ENCODE data around the gene GPR45. TPM values are rescaled to one million over a fixed set of nuclear protein-coding genes. Genes with fewer than 3 reads are reported as not detected.

The GPR45 gene
- total and polyA plus RNA-seq, 9 donors = not detected

GRCh38 chr2:105274046-105274445, 32.5 kb downstream of the GPR45 start:
- no peaks in the 10 kb centered on the region for H3K36me3 ChIP-seq
- no peak for TF ChIP-seq CTCF (IDR thresholded peaks at IDR 0.05)
- no peak for TF ChIP-seq EP300 (IDR thresholded peaks at IDR 0.05)
- TF ChIP-seq POLR2A (IDR thresholded peaks at IDR 0.05) = no peak
- H3K4me3 ChIP-seq = no peak overlapping the region
- no peaks in the 10 kb centered on the region for H3K9me3 ChIP-seq
- intact Hi-C loops (cut with DNase I) = no loop called here
- no peaks in the 10 kb centered on the region for H3K27me3 ChIP-seq
- WGBS, 3 donors = 16 to 20% (median 18%) methylated on average over 4 of the region's 4 CpGs
- no peak overlapping the region for H3K27ac ChIP-seq
- no peaks in the 10 kb centered on the region for H3K4me1 ChIP-seq (ENCODE audit: insufficient read depth)
- DNase-seq = peak in 1 of 5 donors; percentile 26

GRCh38 chr2:105278654-105279053, 37.1 kb downstream of the GPR45 start:
- no peaks in the 10 kb centered on the region for H3K36me3 ChIP-seq
- 53 to 69% (median 65%) methylated on average over 5 of the region's 5 CpGs for WGBS, 3 donors
- no peak overlapping the region for H3K27ac ChIP-seq
- no peak overlapping the region for H3K4me3 ChIP-seq
- H3K9me3 ChIP-seq = no peaks in the 10 kb centered on the region
- H3K4me1 ChIP-seq (ENCODE audit: insufficient read depth) = no peaks in the 10 kb centered on the region
- intact Hi-C loops (cut with DNase I) = no loop called here
- no peak for TF ChIP-seq POLR2A (IDR thresholded peaks at IDR 0.05)
- no peak for TF ChIP-seq CTCF (IDR thresholded peaks at IDR 0.05)
- TF ChIP-seq EP300 (IDR thresholded peaks at IDR 0.05) = no peak
- H3K27me3 ChIP-seq = no peaks in the 10 kb centered on the region
- DNase-seq = no peak

GRCh38 chr2:105279126-105279525, 37.6 kb downstream of the GPR45 start:
- DNase-seq = no peak
- TF ChIP-seq EP300 (IDR thresholded peaks at IDR 0.05) = no peak
- no peak for TF ChIP-seq POLR2A (IDR thresholded peaks at IDR 0.05)
- no peak for TF ChIP-seq CTCF (IDR thresholded peaks at IDR 0.05)
- WGBS, 3 donors = 94 to 100% (median 94%) methylated on average over 1 of the region's 1 CpG
- no peaks in the 10 kb centered on the region for H3K36me3 ChIP-seq
- H3K4me1 ChIP-seq (ENCODE audit: insufficient read depth) = no peaks in the 10 kb centered on the region
- H3K27ac ChIP-seq = no peak overlapping the region
- H3K4me3 ChIP-seq = no peak overlapping the region
- no peaks in the 10 kb centered on the region for H3K27me3 ChIP-seq
- intact Hi-C loops (cut with DNase I) = no loop called here
- no peaks in the 10 kb centered on the region for H3K9me3 ChIP-seq

GRCh38 chr2:105280281-105280680, 38.7 kb downstream of the GPR45 start:
- TF ChIP-seq EP300 (IDR thresholded peaks at IDR 0.05) (no peak), POLR2A (IDR thresholded peaks at IDR 0.05) (no peak), CTCF (IDR thresholded peaks at IDR 0.05) (no peak)
- Histone ChIP-seq H3K36me3 (no peaks in the 10 kb centered on the region), H3K27ac (no peak overlapping the region), H3K27me3 (no peaks in the 10 kb centered on the region), H3K9me3 (no peaks in the 10 kb centered on the region), H3K4me3 (no peak overlapping the region), H3K4me1 (ENCODE audit: insufficient read depth) (no peaks in the 10 kb centered on the region)
- intact Hi-C loops (cut with DNase I) = no loop called here
- no peak for DNase-seq
- WGBS, 3 donors = 84 to 92% (median 90%) methylated on average over 10 of the region's 10 CpGs

GRCh38 chr2:105283532-105283931, 42.0 kb downstream of the GPR45 start:
- Histone ChIP-seq H3K36me3 (no peaks in the 10 kb centered on the region), H3K27ac (no peak overlapping the region), H3K4me1 (ENCODE audit: insufficient read depth) (no peaks in the 10 kb centered on the region), H3K4me3 (no peak overlapping the region), H3K9me3 (no peaks in the 10 kb centered on the region), H3K27me3 (no peaks in the 10 kb centered on the region)
- TF ChIP-seq POLR2A (IDR thresholded peaks at IDR 0.05) (no peak), EP300 (IDR thresholded peaks at IDR 0.05) (no peak), CTCF (IDR thresholded peaks at IDR 0.05) (no peak)
- 92 to 97% (median 94%) methylated on average over 4 of the region's 4 CpGs for whole genome bisulfite sequencing, 3 donors
- intact Hi-C loops (cut with DNase I) = no loop called here
- no peak for DNase-seq
